ENCODE results near the gene PHF12.

DNA sequence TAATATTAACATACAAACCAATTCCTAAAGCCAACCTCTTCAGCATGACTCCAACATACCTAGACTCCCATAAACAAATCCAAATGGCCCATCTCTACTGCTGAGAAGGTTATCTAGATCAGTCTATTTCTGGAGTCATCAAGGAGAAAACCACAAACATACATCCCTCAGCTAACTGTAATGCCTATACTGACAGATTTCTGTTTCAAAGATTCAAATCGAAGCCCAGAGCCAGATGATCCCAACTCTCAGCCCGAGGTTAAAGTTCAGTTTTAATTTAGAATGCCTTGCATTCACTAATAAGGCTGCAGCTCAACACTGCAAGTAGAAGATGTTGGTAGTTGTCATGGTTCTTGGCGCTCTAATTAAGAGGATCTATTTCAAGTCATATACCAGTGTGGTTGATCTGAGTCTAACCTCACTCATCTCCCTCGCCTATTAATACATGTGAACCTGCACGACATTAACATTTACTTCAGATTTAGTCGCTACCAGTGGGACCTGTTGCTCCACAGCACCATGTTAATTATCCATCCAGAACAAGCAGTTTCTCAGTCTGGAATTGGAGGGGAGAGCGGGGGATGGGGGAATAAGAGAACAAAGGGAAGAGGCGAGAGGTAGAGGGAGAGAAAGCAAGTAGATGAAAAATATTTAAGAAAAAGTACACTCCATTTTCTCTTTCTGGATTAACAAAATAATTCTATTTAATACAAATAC is 15.4 kb downstream of the PHF12 start:
- TF ChIP-seq, protein P1, sequence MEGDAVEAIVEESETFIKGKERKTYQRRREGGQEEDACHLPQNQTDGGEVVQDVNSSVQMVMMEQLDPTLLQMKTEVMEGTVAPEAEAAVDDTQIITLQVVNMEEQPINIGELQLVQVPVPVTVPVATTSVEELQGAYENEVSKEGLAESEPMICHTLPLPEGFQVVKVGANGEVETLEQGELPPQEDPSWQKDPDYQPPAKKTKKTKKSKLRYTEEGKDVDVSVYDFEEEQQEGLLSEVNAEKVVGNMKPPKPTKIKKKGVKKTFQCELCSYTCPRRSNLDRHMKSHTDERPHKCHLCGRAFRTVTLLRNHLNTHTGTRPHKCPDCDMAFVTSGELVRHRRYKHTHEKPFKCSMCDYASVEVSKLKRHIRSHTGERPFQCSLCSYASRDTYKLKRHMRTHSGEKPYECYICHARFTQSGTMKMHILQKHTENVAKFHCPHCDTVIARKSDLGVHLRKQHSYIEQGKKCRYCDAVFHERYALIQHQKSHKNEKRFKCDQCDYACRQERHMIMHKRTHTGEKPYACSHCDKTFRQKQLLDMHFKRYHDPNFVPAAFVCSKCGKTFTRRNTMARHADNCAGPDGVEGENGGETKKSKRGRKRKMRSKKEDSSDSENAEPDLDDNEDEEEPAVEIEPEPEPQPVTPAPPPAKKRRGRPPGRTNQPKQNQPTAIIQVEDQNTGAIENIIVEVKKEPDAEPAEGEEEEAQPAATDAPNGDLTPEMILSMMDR (conservative IDR thresholded peaks at IDR 0.05), result no peak
- TF ChIP-seq EZH2 (IDR thresholded peaks at IDR 0.05; ENCODE audit: low read depth), result no peak
